ENCODE data around the gene TMCC2.

DNA sequence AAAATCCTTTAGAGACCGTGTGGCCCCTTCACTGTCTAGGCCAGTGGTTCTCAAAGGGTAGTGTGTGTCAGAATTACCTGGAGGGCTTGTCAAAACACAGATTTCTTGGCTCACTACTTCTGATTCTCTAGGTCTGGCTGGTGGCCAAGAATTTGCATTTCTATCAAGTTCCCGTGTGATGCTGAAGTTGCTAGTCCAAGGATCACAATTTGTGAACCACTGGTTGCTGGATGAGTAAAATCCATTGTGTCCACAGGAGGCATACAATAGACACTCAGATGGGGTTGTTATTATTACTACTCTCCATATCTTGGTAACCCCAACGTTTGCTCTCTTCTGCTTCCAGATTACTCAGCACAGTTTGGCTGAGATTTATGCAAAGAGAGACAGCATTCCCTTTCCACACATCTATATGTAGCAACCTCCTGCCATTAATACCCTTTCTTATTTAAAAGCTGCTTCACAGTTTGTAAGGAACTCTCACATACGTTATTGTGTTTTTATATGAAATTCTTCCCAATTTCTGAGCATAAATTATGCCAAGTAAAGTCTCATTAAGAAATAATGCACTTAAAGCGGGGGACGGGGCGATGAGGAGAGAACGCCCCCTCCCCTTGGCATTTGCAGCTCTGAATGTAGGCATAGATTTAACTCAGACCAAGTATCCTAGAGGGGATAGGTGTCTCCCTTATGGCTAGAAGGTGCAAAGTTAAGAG lies 720 bp upstream of the TMCC2 start:
- TF ChIP-seq, protein P1, sequence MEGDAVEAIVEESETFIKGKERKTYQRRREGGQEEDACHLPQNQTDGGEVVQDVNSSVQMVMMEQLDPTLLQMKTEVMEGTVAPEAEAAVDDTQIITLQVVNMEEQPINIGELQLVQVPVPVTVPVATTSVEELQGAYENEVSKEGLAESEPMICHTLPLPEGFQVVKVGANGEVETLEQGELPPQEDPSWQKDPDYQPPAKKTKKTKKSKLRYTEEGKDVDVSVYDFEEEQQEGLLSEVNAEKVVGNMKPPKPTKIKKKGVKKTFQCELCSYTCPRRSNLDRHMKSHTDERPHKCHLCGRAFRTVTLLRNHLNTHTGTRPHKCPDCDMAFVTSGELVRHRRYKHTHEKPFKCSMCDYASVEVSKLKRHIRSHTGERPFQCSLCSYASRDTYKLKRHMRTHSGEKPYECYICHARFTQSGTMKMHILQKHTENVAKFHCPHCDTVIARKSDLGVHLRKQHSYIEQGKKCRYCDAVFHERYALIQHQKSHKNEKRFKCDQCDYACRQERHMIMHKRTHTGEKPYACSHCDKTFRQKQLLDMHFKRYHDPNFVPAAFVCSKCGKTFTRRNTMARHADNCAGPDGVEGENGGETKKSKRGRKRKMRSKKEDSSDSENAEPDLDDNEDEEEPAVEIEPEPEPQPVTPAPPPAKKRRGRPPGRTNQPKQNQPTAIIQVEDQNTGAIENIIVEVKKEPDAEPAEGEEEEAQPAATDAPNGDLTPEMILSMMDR (IDR thresholded peaks at IDR 0.05) = no peak
- TF ChIP-seq POLR2A (IDR thresholded peaks at IDR 0.05) = no peak

All from testis (tissue), 2 donors.